NCI-H526 (cell line): ENCODE data around the gene CLDN17.

Experiments
- DNase-seq, 2 experiments: peaks; one replicate each; lab custom pipeline; 2025; lab: John Stamatoyannopoulos, UW

Gene CLDN17

DNA sequence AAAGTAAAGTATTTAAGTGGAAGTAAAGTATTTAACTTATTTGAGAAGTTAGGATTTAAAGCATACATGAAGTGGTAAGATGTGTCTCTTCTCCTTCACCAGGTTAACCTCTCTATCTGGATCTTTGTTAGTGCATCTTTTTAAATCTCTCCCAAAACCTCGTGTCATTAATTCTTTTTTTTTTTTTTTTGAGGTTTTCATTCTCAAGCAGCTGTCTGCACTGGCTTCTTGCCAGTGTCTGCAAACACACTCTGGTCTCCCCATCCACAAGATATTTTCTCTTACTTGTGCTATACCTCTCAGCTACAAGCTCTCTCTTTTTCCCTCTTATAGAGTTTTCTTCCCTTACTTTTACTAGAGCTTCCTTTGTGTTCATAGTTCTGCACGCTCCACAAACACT, 49.0 kb downstream of the CLDN17 start:
- no peak for DNase-seq

DNA sequence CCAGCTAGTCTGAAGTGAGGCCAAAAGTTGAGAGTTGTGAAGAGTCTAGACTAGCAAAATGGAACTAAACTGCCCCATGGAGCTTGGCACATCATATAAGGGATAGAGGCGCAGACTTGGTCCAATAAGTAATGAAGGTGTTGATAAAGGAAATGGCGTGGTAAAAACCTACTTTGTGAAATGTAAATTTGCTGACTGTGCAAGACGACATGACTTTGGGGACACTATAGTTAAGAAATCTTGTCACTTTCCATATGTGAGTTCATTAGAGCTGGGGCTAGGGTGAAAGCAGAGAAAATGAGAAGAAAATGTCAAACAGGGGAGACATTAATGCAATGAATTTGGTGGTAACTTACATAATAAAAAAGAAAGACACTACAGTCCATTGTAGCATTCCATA, 50.1 kb downstream of the CLDN17 start:
- DNase-seq = no peak
